HG03025 (cell line): ENCODE measurements around the gene ENOX1.

Experiments used
- ATAC-seq: cut with Tn5 transposase; IDR thresholded peaks from one replicate; pipeline ENCODE4 v1.9.1; 2021; ENCODE audit warnings: mild to moderate bottlenecking, moderate library complexity; ENCODE audit not compliant: unreplicated experiment, low FRiP score

The ENOX1 gene

DNA sequence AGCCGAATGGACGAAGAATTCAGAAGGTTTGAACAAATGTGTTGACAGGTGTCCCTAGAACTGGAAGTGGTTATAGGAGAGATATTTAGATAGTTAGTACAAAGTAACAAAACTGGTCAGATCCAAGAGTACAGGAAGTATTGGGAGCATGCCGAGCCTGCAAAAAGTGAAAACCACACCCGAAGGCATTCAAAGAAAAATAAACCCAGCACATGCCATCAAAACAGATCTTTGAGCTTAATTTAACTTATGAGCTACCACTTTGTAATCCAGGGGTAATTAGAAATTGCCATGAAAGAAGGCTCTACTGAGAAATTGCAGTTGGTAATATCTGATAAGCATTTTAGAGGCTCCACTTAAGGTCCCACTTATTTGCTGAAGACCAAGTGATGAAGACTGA is 549.2 kb downstream of the ENOX1 start:
- ATAC-seq = no peak

DNA sequence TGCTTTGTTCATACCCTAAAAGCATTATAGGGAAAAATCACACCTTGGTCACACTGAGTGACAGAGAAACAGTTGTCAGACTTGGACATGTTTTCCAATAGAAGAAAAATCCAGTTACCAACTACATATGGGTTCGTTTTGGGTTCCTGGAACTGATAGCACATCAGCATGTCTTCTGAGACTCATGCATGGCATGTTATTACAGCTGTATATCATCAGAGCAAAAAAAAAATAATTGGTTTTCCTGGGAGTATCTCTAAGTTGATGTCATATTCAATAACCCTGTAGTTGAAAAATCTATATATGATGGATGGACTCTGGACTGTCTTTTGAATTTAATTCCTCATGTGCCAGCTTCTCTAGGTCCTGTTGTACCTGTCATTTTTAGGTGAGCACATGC is 551.7 kb downstream of the ENOX1 start:
- no peak for ATAC-seq

DNA sequence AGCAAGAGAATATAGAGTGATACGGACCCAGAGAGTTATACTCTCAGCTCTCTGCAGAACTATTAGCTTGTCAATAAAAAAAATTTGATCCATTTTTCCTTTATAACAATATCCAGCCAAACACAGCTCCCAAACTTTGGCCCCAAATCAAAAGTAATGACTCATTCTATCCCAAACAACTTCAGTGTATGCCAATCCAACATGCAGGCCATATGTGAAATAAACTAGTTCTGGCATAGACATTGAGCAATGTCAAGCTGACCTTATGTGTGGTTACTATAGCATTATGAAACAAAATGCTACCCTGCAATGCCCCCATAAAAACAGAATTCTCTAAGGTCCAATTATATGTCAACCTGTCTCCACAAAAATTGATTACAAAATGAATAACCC is 553.9 kb downstream of the ENOX1 start:
- no peak for ATAC-seq

DNA sequence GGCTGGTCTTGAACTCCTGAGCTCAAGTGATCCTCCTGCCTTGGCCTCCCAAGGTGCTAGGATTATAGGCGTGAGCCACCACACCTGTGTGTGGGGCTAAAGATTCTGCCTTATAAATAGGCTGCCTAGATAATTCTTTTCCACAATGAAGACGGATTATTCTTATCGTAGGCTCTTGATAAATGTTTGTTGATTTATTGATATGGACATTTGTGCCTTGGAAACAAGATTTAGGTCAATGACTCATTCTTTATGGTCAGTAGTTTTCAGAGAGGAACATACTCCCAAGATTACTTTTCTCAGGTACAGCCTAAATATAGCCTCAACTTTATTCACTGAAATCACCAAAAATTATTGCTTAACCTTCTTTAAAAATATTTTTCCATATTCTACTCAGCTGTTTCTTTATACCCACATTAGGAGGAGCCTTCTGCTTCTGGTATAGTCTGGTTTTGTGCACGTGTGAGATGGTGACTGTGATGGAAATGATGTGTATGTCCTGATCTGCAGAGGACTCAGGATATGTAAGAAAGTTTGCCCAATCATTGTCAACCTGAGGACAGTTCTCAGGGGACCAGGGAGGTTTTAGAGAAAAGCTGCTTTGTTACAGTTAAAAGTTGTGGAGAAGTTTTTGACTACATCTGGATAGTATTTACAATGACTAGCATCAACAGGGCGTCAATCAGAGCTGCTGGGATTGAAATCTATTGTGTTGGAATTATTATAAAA is 554.5 kb downstream of the ENOX1 start:
- no peak for ATAC-seq

DNA sequence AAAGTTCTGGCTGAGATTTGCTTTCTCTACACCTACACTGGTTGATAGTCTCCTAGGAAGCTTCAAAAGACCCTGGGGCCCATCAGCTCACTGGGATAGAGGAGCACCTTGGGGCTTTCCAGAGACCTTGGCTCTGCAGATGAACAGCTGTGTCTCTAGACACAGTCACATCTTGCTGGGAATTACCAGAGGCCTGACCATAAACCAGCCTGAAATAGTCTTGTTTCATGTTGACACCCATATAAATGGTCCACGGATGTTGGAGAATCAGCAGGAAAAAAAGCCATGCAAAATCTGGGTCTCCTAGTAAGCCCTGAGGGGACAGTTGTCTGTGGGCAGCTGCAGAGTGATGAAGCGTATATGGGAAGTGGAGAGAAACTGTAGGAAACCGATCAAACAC is 555.8 kb downstream of the ENOX1 start:
- no peak for ATAC-seq

DNA sequence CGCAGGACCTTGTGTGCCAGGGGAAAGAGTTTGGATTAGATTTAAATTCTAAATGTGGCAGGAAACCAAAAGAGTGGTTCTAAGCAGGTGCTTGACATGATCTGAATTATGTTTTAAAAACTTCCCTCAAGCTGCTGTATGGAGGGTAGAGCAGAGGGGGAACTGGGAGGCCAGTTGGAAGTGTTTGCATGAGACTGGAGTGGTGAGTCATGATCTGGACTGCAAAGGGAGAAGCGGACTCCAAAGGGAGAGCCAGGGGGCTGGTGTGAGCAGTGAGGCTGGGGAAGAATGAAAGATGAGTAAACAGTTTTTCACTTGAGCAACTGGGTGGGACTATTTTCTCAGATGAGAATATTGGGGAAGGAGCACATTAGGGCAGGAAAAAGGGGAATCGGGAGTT is 557.3 kb downstream of the ENOX1 start:
- ATAC-seq = no peak

DNA sequence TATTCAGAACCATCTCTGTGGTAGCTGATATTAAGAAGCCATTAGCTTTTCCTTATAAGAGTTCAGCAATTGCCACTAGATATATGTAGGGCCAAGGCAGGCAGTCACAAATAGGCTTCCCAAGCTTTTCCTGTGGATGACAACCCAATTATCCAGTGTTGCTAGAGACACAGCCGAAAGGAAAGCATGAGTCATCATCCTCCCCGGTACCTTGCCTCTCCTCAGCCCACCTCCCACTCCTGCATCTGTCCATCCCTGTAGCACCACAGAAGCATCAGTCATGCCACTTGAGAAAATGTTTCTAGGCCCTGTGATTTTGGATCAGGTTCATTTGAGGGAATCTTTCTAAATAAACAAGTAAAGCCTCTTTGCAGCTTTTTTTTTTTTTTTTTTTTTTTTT is 559.1 kb downstream of the ENOX1 start:
- ATAC-seq = no peak

DNA sequence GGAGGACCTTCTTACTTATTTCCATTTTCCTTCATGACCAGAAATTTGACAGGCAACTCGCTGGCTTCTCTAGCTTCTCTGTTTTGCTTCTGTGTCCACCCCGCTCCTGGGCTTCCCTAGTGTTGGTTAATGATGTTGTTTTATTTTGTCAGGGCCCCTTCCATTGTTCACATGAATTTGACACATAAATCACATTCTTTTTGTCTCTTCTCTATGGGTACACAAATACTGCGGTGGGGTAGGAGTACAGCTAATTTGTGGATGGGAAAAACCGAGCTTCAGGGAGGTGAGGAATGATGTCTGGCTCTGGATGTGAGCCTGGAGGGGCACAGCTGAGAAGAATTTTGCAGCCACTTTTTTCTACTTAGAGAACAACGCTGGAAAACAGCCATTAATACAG is 563.6 kb downstream of the ENOX1 start:
- ATAC-seq = no peak

DNA sequence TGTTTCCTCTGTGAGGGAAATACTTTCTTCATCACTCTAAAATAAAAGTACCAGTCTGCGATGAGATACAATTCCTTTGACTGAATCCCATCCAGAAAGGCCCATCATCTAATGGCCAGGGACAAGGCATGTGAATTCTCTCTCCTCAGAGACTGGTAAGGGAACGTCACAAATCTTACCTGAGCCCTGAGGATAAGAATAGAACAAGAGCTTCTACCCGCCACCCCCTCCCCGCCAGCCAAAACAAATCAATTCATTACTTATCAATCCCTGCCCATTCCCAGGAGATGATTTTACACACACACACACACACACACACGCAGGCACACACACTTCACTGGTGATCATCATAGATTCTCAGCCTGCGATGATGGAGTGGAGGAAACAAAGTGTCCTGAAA is 564.7 kb downstream of the ENOX1 start:
- no peak for ATAC-seq

DNA sequence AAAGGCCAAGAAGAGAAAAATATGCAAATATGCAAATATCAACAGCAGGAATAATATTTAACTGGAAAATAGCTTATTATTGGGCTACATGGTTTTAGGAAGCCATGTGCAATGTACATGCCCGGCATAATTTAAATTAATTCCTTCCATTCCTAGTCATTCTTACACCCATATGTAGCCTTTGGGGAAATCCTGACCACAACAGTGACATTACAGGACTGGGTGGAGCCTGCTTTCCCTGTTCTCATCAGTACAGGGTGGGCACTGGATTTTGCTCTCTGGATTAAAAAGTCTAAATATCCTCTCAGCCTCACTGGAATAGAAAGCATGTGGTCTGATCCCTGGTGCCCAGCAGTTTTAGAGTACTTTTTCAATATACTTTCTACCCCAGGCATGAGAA is 565.2 kb downstream of the ENOX1 start:
- ATAC-seq = no peak

DNA sequence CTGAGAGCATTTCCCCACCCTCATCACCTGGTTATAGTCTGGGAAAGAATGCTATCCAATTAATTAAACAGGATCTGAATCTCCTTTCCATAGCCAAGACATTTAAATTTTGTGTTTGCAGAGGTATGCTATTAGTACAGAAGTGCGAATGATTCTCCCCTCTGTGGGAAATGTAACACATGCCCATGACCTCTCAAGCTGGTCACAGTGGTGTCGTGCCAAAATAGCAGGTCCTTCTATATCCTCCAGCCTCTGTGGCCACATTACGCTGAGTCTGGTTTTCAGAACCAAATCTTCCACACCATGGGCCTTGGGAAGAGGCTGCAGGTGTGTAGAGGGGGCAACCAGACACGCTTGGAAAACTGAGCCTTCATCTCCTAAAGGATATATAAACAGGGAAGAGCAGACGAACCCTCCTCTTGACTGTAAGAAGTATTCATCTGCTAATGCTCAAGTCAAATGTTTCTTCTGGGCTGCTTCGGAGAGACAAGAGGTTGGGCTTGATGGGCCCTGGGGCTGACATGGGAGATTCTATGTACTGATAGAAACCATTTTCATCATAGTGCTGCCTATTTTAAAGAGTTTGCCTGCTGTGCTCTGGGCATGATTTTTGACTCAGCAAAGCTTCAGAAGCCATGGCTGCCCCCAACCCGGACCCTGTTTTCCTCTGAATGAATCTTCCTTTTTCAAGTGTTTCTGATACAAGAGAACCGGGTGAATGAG is 565.7 kb downstream of the ENOX1 start:
- ATAC-seq = no peak

DNA sequence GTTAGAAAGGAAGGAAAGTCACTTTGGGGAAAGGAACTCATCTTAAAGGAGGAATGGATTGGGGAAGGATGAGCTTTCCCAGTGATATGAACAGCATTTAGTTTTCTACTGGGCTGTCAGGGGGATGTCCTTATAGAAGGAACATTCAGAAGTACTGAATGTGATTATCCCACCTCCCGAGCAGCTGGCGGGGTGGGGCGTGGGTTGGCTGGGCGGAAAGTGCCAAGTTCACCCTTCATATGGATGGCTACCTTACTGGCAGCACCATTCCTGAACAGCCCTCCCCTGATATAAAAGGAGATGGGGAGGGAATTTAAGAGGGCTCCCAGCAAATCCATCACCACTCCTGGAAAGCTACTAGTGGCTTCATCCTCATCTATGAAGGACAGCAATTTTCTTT is 572.6 kb downstream of the ENOX1 start:
- no peak for ATAC-seq

DNA sequence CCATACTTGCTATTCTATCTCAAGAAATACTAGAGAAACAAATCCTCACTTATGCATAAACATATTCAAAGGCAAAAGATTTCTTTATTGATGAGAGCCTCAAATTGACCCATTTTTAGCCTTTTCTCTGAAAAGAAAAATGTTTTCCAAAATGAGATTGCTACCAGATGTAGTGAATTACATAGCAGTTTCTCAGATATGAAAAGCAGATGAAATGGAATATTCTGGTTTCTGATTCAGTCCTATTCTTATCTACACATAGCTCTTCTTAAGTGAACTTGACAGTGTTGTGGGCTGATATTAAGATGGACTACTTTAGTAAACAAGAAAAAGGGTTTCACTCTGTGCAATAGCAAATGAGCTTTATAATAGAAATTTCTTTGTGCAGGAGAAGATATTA is 579.9 kb downstream of the ENOX1 start:
- ATAC-seq = no peak

DNA sequence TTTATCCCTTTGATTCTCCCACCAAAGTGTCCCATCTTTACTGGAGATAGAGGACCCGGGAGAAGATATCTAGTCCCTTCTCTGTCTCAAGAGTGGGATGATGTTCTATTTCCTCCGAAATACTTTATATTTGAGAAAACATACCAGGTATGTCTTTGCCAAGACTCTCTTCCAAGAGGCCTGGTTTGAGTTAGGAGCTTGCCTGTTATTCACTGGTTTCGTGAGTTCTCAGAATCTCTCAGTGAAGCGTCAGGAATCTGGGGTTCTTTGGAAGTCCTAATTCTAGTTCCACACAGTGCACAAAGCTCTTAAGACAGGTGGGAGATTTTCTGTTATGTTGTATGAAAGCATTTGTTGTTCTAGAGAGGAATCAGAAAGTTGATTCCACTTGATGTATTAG is 581.4 kb downstream of the ENOX1 start:
- no peak for ATAC-seq

DNA sequence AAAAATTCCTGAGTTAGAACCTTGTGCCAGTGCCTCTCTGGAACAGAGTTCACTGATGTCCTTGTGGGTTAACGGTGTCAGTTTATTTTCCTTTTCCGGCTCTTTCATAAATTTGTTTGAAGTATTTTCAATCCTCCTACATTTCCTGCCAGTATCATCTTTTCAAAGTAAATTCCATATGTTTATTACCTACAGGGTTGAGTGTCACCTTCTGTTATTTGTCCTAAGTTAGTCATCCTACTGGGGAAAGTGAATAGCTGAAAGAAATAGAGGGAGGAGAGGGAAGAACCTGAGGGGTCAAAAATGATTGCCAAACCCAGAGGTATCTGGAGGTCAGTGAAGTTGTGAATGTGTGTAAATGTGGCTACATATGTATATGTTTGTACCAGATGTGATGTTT is 582.2 kb downstream of the ENOX1 start:
- no peak for ATAC-seq

DNA sequence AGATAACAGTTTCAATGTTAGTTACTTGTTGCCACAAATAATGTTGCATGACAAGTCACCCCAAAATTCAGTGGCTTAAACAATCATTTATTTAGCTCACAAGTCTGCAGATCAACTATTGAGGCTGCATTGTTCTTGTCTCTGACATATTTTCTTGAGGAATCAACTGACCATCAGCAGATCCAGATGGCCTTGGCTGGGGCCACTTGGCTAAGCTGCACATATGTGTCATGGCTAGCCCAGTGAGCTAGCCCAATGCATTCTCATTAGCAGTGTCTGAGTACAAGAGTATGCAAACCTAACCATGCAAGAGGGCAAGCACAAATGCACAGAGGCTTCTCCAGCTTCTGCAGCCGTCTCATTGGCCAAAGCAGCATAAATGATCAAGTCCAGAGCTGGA is 583.0 kb downstream of the ENOX1 start:
- no peak for ATAC-seq

DNA sequence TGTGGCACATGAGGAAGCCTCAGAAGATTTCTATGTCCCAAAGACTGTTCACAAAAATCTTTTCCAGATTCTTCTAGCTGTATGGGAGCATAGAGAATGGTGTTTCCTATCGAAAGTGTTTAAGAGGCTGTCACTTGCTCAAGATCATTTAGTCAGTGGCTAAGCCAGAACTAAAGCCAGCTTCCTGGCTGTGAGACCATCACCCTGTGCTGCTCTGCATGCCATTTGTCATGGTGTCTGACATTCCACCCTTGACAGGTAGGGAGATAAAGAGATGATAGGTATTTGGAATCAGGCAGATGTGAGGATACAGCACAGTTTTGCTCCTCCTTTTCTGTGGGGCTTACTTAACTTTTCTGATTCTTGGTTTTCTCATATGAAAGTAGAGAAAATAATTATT is 586.0 kb downstream of the ENOX1 start:
- no peak for ATAC-seq

DNA sequence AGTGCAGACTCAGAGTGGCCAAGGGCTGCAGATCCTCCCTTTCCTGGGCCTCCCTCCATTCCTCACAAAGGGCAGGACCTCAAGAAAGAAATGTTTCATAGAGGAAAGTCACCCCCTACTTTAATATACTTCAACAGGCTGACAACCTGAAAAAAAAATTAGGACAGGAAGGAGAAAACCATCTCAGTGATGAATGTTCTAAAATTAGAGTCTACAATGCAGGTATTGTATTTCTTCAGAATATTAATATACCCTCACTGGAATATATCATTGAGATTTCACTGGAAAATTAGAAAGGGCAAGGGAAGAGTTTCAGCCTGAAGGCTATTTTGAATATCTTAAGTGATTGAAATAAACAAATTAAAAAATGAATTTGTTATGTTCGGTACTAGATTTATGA is 586.5 kb downstream of the ENOX1 start:
- no peak for ATAC-seq

DNA sequence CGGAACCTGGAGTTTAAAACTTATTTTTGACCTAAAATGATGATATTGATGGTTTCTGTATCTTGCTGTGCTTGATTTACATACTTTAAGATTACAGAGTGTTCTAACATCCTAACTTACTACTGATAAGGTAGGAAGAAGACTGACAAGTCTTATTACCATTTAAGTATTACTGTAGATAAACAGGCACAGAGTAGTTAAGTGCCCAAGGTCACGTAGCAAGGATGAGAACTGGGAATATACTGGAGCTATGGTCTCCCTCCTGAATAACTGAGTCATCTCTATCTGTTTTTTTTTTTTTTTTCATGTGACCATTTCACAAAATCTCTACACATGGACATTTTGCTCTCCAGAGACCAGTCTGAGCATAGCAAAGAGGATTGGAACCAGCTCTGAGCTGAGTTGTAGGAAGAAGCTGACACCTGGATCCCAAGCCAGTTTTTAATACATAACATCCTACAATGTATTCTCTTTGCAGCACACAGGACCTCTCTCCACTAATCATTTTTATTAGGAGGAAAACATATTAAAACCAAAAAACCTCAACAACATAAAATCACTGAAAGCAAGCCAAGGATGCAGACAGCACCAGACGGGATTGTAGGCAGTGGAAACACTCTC is 589.9 kb downstream of the ENOX1 start:
- ATAC-seq = no peak

DNA sequence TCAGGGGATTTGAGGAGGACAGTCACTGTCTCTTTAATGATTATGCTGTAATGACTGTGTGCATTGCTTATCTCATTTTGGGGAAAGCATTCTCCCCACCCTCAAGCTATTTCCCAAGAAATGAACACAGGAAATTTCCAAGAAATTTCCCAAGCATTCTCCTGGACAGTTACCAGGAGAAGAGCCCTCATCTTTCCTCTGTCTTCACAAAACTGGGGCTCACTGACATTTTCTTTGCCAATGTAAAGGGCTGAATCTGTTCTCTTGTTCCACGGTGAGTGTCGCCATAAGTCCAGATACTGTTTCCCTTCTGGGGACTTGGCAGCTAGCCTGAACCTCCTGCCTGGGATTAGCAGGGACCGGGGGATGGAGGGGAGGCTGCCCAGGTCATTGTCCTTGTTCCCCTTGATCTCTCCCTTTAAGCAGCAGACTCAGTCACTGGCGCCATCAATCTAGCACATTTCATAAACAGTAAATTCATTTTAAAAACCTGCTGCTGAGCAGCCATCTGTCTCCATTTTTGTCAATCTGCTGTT is 590.6 kb downstream of the ENOX1 start:
- no peak for ATAC-seq

DNA sequence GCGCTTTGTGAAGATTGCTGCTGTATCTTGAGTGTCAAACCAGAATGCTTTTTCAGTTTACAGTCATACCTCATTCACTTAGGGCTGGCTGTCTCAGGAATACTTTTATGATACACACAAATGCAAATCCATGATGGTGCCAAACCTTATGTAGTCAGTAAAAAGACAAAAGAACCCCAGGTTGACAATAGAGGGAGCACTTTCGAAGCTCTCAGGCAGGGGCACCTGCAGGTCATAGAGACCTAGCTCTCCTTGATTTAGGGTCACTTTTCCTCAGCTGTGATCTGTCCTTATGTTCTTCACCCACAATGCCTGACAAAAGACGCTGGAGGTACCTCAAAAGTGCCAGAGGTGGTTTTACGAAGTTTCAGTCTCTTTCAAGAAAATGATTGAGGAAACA is 591.2 kb downstream of the ENOX1 start:
- no peak for ATAC-seq

DNA sequence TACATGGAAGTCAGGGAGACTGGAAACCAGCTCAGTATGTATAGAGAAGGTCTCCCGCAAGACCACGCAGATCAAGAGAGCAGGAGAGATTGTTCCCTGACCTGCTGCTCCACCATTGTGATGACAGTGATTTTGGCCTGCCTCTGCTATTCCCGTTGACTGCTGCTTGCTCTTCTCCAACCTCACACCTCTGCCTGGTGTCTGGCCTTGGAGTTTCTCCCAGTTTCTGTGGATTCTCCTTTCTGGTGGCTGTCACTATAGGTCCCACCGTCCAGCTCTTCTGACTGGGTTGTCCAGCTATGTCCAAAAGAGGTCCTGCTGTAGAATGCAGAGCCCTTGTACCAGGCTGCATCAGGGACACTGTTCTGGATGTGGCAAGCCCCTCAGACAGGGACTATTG is 591.7 kb downstream of the ENOX1 start:
- ATAC-seq = no peak
